T-helper 2 cell treated with Interferon-gamma antibody and Interleukin-4, amounts not matched to agents 100 ng/mL and 5 ng/mL, for 36 hours (primary cell): ENCODE results near the gene BMERB1. TPM values are rescaled to one million over a fixed set of nuclear protein-coding genes. Genes with fewer than 3 reads are reported as not detected.
"Not testable (repeated sequence)": the region's sequence is repeated elsewhere in the genome, so short reads cannot be mapped to it uniquely, and the experiment has no call there.

Experiments used
- intact Hi-C: fragments of 100-400 bp; cut with micrococcal nuclease; formaldehyde crosslinking; loops from one replicate; pipeline ENCODE4 v1.15.1; 2023
- total RNA-seq: library from RNA; stranded (reverse); gene quantifications from 2 replicates; pipeline ENCODE4 v1.2.3, GENCODE V29; 2022

BMERB1 gene
- total RNA-seq, 1 donor from 2014 or later = 3.9 TPM

- intact Hi-C loops = no loop called here
Measured at GRCh38 chr16:15521758-15522509, 87.5 kb downstream of the BMERB1 start.

- intact Hi-C loops = no loop called here
Measured at GRCh38 chr16:15523092-15523541, 88.7 kb downstream of the BMERB1 start.

DNA sequence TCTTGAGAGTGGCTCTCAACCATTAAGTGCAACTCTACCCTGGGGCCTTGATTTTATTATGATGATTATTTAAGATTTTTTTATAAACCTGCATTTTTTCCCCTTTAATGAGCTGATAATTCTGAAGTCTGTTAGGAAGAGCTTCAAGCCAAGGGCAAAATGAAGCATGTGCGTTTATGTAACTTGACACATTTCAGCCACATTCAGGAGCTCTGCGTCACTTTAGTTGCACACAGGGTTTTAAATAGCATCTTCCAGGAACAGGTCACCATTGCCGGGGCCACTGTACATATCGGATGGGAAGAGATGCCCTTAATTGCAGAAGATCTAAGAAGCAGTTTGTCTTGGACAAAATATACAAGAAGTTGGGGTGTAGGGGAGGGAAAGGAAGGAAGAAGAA lies 89.6 kb downstream of the BMERB1 start:
- intact Hi-C loops = no loop called here

GRCh38 chr16:15524966-15525365 lies 90.6 kb downstream of the BMERB1 start:
- intact Hi-C loops = no loop called here

GRCh38 chr16:15526097-15526496 lies 91.7 kb downstream of the BMERB1 start:
- intact Hi-C loops = no loop called here

DNA sequence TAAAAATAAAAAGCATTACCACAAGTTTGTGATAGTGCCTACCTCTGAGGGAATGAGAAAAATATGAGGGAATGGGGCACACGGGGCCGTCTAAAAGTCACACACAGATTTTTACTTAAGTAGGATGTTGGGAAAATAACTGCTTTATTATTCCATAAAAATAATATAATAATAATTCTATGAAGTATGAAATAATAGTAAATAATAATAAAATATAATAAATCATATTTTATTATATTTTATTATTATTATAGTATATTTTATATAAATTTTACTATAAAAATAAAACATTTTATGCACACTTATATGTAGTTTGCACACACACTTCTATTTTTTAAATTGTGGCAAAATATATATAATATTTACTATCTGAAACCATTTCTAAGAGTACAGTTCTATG lies 92.3 kb downstream of the BMERB1 start:
- intact Hi-C loops = no loop called here

- intact Hi-C loops = no loop called here
Measured at GRCh38 chr16:15529673-15530072, 95.3 kb downstream of the BMERB1 start.

DNA sequence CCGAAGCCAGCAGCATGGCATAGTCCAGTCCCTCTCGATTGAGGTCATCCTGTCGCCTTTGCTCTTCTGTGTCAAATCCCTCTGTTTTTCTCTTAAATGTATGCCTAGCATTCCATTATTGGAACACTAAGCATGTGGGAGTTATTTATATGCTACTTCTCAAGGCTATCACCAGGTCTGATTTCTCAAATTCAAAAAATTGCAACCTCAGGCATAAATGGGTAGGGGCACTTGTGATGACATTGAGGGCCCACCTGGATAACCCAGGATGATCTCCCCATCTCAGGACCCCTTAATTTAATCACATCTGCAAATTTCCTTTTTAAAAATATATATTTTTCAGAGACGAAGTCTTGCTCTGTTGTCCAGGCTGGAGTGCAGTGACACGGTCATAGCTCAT lies 95.7 kb downstream of the BMERB1 start:
- intact Hi-C loops = no loop called here

DNA sequence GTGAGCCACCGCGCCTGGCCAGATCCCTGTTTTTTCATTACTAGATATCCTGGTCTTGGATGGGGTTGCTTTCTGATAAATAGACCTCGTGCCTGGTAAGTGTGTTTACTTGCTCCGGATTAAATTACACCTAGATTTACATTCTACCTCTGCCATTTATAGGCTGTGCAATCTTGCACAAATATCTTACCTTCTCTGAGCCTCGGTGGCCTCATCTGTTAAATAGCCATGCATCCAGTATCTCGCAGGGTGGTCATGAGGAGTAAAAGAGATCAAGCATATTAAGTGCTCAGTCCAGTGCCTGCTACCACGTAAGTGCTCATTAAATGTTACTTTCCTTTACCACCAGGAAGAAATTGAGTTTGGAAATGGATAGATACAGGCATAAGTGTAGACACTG lies 98.4 kb downstream of the BMERB1 start:
- intact Hi-C loops = no loop called here

- intact Hi-C loops = no loop called here
Measured at GRCh38 chr16:15533386-15533785, 99.0 kb downstream of the BMERB1 start.

- intact Hi-C loops = no loop called here
Measured at GRCh38 chr16:15535772-15536171, 101.4 kb downstream of the BMERB1 start.

DNA sequence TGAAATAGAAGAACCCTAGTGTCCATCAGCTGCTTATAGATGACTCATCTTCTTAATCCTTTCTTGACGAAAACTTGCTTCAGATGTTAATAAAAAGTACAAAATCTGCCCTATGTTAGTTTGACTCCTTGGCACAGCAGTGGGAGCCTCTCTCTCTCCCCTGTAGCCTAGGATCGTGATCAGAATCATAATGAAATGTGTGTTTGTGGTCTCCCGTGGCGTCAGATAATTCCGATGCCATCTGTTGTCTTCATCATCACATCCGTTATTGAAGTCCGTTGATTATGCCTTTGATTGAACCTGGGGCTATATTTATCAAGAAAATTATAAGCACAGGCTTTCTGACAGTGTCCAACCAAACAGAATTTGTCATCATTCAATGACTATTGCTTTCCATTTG lies 102.5 kb downstream of the BMERB1 start:
- intact Hi-C loops = no loop called here

GRCh38 chr16:15538507-15538906 lies 104.1 kb downstream of the BMERB1 start:
- intact Hi-C loops = no loop called here

DNA sequence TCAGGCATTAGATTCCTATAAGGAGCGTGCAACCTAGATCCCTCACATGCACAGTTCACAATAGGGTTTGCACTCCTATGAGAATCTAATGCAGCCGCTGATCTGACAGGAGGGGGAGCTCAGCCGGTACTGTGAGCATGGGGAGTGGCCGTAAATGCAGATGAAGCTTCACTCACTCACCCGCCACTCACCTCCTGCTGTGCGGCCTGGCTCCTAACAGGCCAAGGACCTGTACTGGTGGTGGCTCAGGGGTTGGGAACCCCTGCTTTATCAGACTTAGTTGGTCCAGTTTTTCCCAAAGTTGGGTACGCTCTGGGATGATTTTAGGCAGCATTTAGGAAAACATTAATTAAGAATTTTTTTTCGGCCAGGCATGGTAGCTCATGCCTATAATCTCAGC lies 104.8 kb downstream of the BMERB1 start:
- intact Hi-C loops = no loop called here

GRCh38 chr16:15542261-15542660 lies 107.9 kb downstream of the BMERB1 start:
- intact Hi-C loops = no loop called here

- intact Hi-C loops = no loop called here
Measured at GRCh38 chr16:15542734-15543347, 108.5 kb downstream of the BMERB1 start.

- intact Hi-C loops = no loop called here
Measured at GRCh38 chr16:15544405-15544804, 110.0 kb downstream of the BMERB1 start.

GRCh38 chr16:15545544-15545943 lies 111.2 kb downstream of the BMERB1 start:
- intact Hi-C loops = no loop called here

DNA sequence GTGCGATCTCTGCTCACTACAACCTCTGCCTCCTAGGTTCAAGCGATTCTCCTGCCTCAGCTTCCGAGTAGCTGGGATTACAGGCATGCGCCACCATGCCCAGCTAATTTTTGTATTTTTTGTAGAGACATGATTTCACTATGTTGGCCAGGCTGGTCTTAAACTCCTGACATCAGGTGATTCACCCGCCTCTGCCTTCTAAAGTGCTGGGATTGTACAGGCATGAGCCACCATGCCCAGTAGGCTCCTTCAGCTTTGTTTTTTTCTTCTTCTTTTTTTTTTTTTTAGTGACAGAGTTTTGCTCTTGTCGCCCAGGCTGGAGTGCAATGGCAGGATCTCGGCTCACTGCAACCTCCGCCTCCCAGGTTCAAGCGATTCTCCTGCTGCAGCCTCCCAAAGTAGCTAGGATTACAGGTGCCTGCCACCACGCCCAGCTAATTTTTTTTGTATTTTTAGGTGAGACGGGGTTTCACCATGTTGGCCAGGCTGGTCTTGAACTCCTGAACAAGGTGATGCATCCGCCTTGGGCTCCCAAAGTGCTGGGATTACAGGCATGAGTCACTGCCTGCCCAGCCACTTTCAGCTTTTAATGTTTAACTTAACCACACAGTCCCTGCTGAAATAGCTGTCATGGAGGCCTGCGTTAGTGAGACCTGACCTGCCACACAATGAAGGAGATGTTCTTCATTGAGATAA lies 112.8 kb downstream of the BMERB1 start:
- intact Hi-C loops = not testable (repeated sequence)

- intact Hi-C loops = no loop called here
Measured at GRCh38 chr16:15547768-15548096, 113.3 kb downstream of the BMERB1 start.

- intact Hi-C loops = no loop called here
Measured at GRCh38 chr16:15548482-15548891, 114.1 kb downstream of the BMERB1 start.

DNA sequence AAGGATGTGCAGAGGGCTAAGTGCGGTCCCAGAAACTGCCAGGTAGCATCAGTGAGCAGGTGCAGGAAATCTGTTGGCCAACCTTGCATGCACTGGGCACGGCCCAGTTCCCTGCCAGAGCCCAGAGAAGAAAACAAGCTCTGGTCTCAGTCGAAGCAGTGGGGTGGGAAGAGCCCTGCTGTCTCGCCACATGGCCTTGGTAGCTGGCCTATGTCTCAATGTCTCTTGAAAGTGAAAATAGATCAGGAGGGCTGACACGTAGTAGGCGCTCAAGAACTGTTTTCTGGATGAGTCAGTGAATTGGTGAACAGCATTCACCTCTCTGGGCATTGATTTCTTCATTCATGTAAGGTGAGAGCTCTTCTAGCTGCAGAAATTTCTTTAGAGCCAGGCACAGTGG lies 118.1 kb downstream of the BMERB1 start:
- intact Hi-C loops = no loop called here
